Measurements from ENCODE around the gene AK4. TPM values are rescaled to one million over a fixed set of nuclear protein-coding genes. Genes with fewer than 3 reads are reported as not detected.

AK4 gene
- total RNA-seq, 6 experiments from 2014 or later: 108 to 171 (median 123) TPM

GRCh38 chr1:65174585-65174984, 26.6 kb downstream of the AK4 start:
- H3K4me1 ChIP-seq: peaks cover 0 to 69% (median 27%) of the 10 kb centered on the region in 4 donors
- DNase-seq: peak in 2 of 3 donors; percentile 43 to 74
- WGBS (ENCODE audit: insufficient coverage, low coverage, low lambda C conversion rate, missing lambda C conversion rate): 12% methylated on average over 3 of the region's 3 CpGs

GRCh38 chr1:65175171-65176055, 27.4 kb downstream of the AK4 start:
- Histone ChIP-seq H3K4me3 (no peak overlapping the region), H3K36me3 (no peaks in the 10 kb centered on the region), H3K27me3 (no peaks in the 10 kb centered on the region), H3K9me3 (no peaks in the 10 kb centered on the region), H3K27ac (peak overlapping the region in 1 of 3 donors; percentile 61), H3K4me1 (peaks cover 0 to 69% (median 25%) of the 10 kb centered on the region in 4 donors)
- DNase-seq (no peak), ATAC-seq (peak in 2 of 4 donors; percentile 3 to 6)
- 60% methylated on average over 13 of the region's 13 CpGs for WGBS (ENCODE audit: insufficient coverage, low coverage, low lambda C conversion rate, missing lambda C conversion rate)
- intact Hi-C loops (cut with DNase I): no loop called here
- TF ChIP-seq POLR2A (IDR thresholded peaks at IDR 0.05) (no peak), CTCF (IDR thresholded peaks at IDR 0.05) (no peak)

More at GRCh38 chr1:65174585-65174984, 26.6 kb downstream of the AK4 start:
- Histone ChIP-seq H3K27ac (peak overlapping the region in 1 of 3 donors; percentile 61), H3K36me3 (no peaks in the 10 kb centered on the region), H3K27me3 (no peaks in the 10 kb centered on the region), H3K4me3 (no peak overlapping the region), H3K9me3 (no peaks in the 10 kb centered on the region)
- peak; percentile 56 to 68 (median 59) for ATAC-seq
- intact Hi-C loops (cut with DNase I): no loop called here
- TF ChIP-seq CTCF (IDR thresholded peaks at IDR 0.05) (no peak), POLR2A (IDR thresholded peaks at IDR 0.05) (no peak)

GRCh38 chr1:65176056-65176450, 28.1 kb downstream of the AK4 start:
- no peaks in the 10 kb centered on the region for H3K36me3 ChIP-seq
- DNase-seq: no peak
- 88% methylated on average over 1 of the region's 2 CpGs for WGBS (ENCODE audit: insufficient coverage, low coverage, low lambda C conversion rate, missing lambda C conversion rate)
- H3K27ac ChIP-seq: no peak overlapping the region
- no peaks in the 10 kb centered on the region for H3K27me3 ChIP-seq
- intact Hi-C loops (cut with DNase I): no loop called here
- no peaks in the 10 kb centered on the region for H3K9me3 ChIP-seq
- no peak for TF ChIP-seq CTCF (IDR thresholded peaks at IDR 0.05)
- no peak for TF ChIP-seq POLR2A (IDR thresholded peaks at IDR 0.05)
- H3K4me1 ChIP-seq: peaks cover 0 to 63% (median 24%) of the 10 kb centered on the region in 4 donors
- no peak for ATAC-seq
- no peak overlapping the region for H3K4me3 ChIP-seq

GRCh38 chr1:65176591-65176990, 28.6 kb downstream of the AK4 start:
- H3K9me3 ChIP-seq: no peaks in the 10 kb centered on the region
- peaks cover 0 to 58% (median 23%) of the 10 kb centered on the region in 4 donors for H3K4me1 ChIP-seq
- no peaks in the 10 kb centered on the region for H3K36me3 ChIP-seq
- no peak for DNase-seq
- no peaks in the 10 kb centered on the region for H3K27me3 ChIP-seq
- no peak overlapping the region for H3K4me3 ChIP-seq
- no peak overlapping the region for H3K27ac ChIP-seq
- intact Hi-C loops (cut with DNase I): no loop called here
- TF ChIP-seq CTCF (IDR thresholded peaks at IDR 0.05): no peak
- TF ChIP-seq POLR2A (IDR thresholded peaks at IDR 0.05): no peak
- no peak for ATAC-seq
- 79% methylated on average over 3 of the region's 3 CpGs for WGBS (ENCODE audit: insufficient coverage, low coverage, low lambda C conversion rate, missing lambda C conversion rate)
